ENCODE measurements around the gene ADAMTS3. TPM values are rescaled to one million over a fixed set of nuclear protein-coding genes. Genes with fewer than 3 reads are reported as not detected.

ADAMTS3 gene
- total and polyA plus RNA-seq, 9 of the 15 experiments (the other 6 are each of a cell fraction or from before 2014, with no cell fraction given), result 4.0 to 18.0 (median 12.1) TPM

DNA sequence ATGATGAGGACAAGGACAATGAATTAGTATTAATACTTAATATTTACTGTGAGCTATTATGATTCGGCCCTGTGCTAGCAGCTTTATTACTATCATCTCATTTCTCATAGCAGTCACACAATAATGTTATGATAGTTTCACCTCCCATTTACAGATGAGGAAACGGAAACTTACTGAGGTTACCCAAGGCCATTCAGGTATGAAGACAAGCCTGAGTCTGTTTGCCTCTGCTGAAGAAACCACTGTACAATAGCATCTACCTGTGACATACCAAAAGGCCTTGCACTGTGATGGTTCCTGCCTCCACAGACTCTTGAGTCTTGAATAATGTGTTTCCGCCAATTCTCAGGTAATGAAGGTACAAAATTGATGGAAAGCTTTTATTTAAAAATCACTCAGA is 288.8 kb downstream of the ADAMTS3 start:
- peaks cover 12% of the 10 kb centered on the region; the same call in 2 of the 3 replicates for H3K36me3 ChIP-seq (ENCODE audit: control insufficient read depth, insufficient read depth, low read length)
- ATAC-seq (no peak), FAIRE-seq (no peak), DNase-seq (ENCODE audit: extremely low read depth in 1 of 4, low spot score in 3 of 4) (no peak)
- no peak overlapping the region for H3K4me3 ChIP-seq
- H3K9me1 ChIP-seq (ENCODE audit: control insufficient read depth, insufficient read depth, low read length), result no peaks in the 10 kb centered on the region
- WGBS (ENCODE audit: insufficient coverage, low coverage, missing lambda C conversion rate), result 84% methylated on average over 3 of the region's 3 CpGs
- no peaks in the 10 kb centered on the region for H4K20me1 ChIP-seq (replicated peaks; ENCODE audit: control insufficient read depth, insufficient read depth, low read length)
- no peak overlapping the region for H2AFZ ChIP-seq (ENCODE audit: low read depth, low read length)
- no peak overlapping the region for H3K27ac ChIP-seq (ENCODE audit: extremely low read depth, low read depth, low read length)
- no peaks in the 10 kb centered on the region for H3K9me3 ChIP-seq (replicated peaks; ENCODE audit: control insufficient read depth, insufficient read depth, low read depth, low read length)
- no peak overlapping the region for H3K4me2 ChIP-seq (ENCODE audit: insufficient read depth, low read length)
- CTCF ChIA-PET (ENCODE audit: low intra/inter-chr PET ratio), result no interaction called here
- H3K9ac ChIP-seq (ENCODE audit: insufficient read depth in 1 of 2, low read depth in 2 of 2, low read length in 2 of 2), result no peak overlapping the region
- BruUV-seq (replicated peaks), result no TSS peak
- H3K4me1 ChIP-seq (replicated peaks in 1 of 2; ENCODE audit: control insufficient read depth in 2 of 2, insufficient read depth in 2 of 2, low read length in 2 of 2), result no peaks in the 10 kb centered on the region
- POLR2A ChIA-PET, result no interaction called here
- no peak for TF ChIP-seq TCF7 (IDR thresholded peaks at IDR 0.05; ENCODE audit: borderline replicate concordance)
- TF ChIP-seq SRSF1 (IDR thresholded peaks at IDR 0.05; ENCODE audit: low read depth, low read length), result no peak
- no peak for TF ChIP-seq CCNT2 (IDR thresholded peaks at IDR 0.05; ENCODE audit: borderline replicate concordance, extremely low read depth, insufficient read length, low read depth, low read length)
- no peak for TF ChIP-seq HINFP (tag; conservative IDR thresholded peaks at IDR 0.05; ENCODE audit: low read depth)
- no peak for TF ChIP-seq BACH1 (tag; IDR thresholded peaks at IDR 0.05)
- TF ChIP-seq SMC3 (conservative IDR thresholded peaks at IDR 0.05; ENCODE audit: insufficient read depth, low read depth, low read length), result no peak
- TF ChIP-seq FOXA3 (CRISPR knock-in tag; conservative IDR thresholded peaks at IDR 0.05 in 1 of 2, IDR thresholded peaks at IDR 0.05 in 1 of 2), result no peak
- no peak for TF ChIP-seq SNIP1 (IDR thresholded peaks at IDR 0.05; ENCODE audit: low read depth)
- no peak for TF ChIP-seq ZNF146 (CRISPR knock-in tag; IDR thresholded peaks at IDR 0.05; ENCODE audit: unreplicated experiment)
- TF ChIP-seq ZC3H4 (CRISPR knock-in tag; IDR thresholded peaks at IDR 0.05; ENCODE audit: borderline replicate concordance), result no peak
- no peak for TF ChIP-seq GTF2A2 (tag; IDR thresholded peaks at IDR 0.05)
- no peak for TF ChIP-seq CTCF (IDR thresholded peaks at IDR 0.05 in 2 of 3, conservative IDR thresholded peaks at IDR 0.05 in 1 of 3; ENCODE audit: insufficient read depth in 2 of 3, low read depth in 1 of 3, low read length in 3 of 3)
- TF ChIP-seq ZNF589 (CRISPR knock-in tag; IDR thresholded peaks at IDR 0.05; ENCODE audit: low read depth), result no peak
- TF ChIP-seq ZNF277 (CRISPR knock-in tag; IDR thresholded peaks at IDR 0.05; ENCODE audit: borderline replicate concordance), result no peak
- TF ChIP-seq RCOR1 (IDR thresholded peaks at IDR 0.05; ENCODE audit: borderline replicate concordance in 1 of 2, low read depth in 2 of 2, low read length in 2 of 2), result no peak
- no peak for TF ChIP-seq NCOA2 (IDR thresholded peaks at IDR 0.05; ENCODE audit: partially characterized antibody in 2 of 2)
- TF ChIP-seq HNRNPLL (IDR thresholded peaks at IDR 0.05; ENCODE audit: low read depth, low read length, poor library complexity, severe bottlenecking), result no peak
- in situ Hi-C loops (cut with MboI) (loop anchor here (25.0 kb wide), 2 partner anchors 518 to 1368 kb away; partner anchors contain the start of gene MOB1B), intact Hi-C loops (cut with micrococcal nuclease) (loop anchor here (10.0 kb wide), 1 partner anchor 335 kb away; no protein-coding TSS in a partner anchor)
- no peaks in the 10 kb centered on the region for H3K27me3 ChIP-seq (ENCODE audit: control insufficient read depth in 2 of 2, insufficient read depth in 2 of 2, low read length in 2 of 2)
- H3K79me2 ChIP-seq (ENCODE audit: control insufficient read depth, insufficient read depth, low read length), result no peaks in the 10 kb centered on the region

Measured in K562 (cell line).